Measurements from ENCODE around the gene PTTG2.
"Not testable (repeated sequence)": the region's sequence is repeated elsewhere in the genome, so short reads cannot be mapped to it uniquely, and the experiment has no call there.

PTTG2 gene

GRCh38 chr4:37960098-37960497, at the start of gene PTTG2:
PTTG2 (plus strand) TSS chr4:37960398; CDS start chr4:37960435, 37 bp downstream.
- no peak for DNase-seq (ENCODE audit: low read depth)

- DNase-seq (ENCODE audit: low read depth): no peak
Measured at GRCh38 chr4:37914539-37914938, 45.7 kb upstream of the PTTG2 start.

GRCh38 chr4:37917388-37917787, 42.8 kb upstream of the PTTG2 start:
- no peak for DNase-seq (ENCODE audit: low read depth)

GRCh38 chr4:37918653-37919052, 41.5 kb upstream of the PTTG2 start:
- DNase-seq (ENCODE audit: low read depth): no peak

- DNase-seq (ENCODE audit: low read depth): no peak
Measured at GRCh38 chr4:37922328-37922727, 37.9 kb upstream of the PTTG2 start.

- DNase-seq (ENCODE audit: low read depth): not testable (repeated sequence)
Measured at GRCh38 chr4:37923089-37923488, 37.1 kb upstream of the PTTG2 start.

GRCh38 chr4:37924946-37925345, 35.3 kb upstream of the PTTG2 start:
- DNase-seq (ENCODE audit: low read depth): no peak

- no peak for DNase-seq (ENCODE audit: low read depth)
Measured at GRCh38 chr4:37927434-37927833, 32.8 kb upstream of the PTTG2 start.

- no peak for DNase-seq (ENCODE audit: low read depth)
Measured at GRCh38 chr4:37928426-37929416, 31.5 kb upstream of the PTTG2 start.

GRCh38 chr4:37934096-37934495, 26.1 kb upstream of the PTTG2 start:
- no peak for DNase-seq (ENCODE audit: low read depth)

GRCh38 chr4:37934609-37935008, 25.6 kb upstream of the PTTG2 start:
- DNase-seq (ENCODE audit: low read depth): no peak

GRCh38 chr4:37935026-37935425, 25.2 kb upstream of the PTTG2 start:
- no peak for DNase-seq (ENCODE audit: low read depth)

- DNase-seq (ENCODE audit: low read depth): no peak
Measured at GRCh38 chr4:37936889-37937498, 23.2 kb upstream of the PTTG2 start.

GRCh38 chr4:37938208-37938607, 22.0 kb upstream of the PTTG2 start:
- no peak for DNase-seq (ENCODE audit: low read depth)

GRCh38 chr4:37946503-37947179, 13.6 kb upstream of the PTTG2 start:
- DNase-seq (ENCODE audit: low read depth): no peak

GRCh38 chr4:37948542-37948941, 11.7 kb upstream of the PTTG2 start:
- no peak for DNase-seq (ENCODE audit: low read depth)

GRCh38 chr4:37949636-37950426, 10.4 kb upstream of the PTTG2 start:
- DNase-seq (ENCODE audit: low read depth): no peak

GRCh38 chr4:37951461-37952352, 8.5 kb upstream of the PTTG2 start:
- DNase-seq (ENCODE audit: low read depth): no peak

- no peak for DNase-seq (ENCODE audit: low read depth)
Measured at GRCh38 chr4:37953156-37953555, 7.0 kb upstream of the PTTG2 start.

GRCh38 chr4:37953620-37954293, 6.4 kb upstream of the PTTG2 start:
- no peak for DNase-seq (ENCODE audit: low read depth)

Measured in stimulated activated CD8-positive, alpha-beta memory T cell treated with anti-CD3 and anti-CD28 coated beads, Interleukin-4, amount 100 ng/mL, for 24 hours (primary cell).